PC-9 (cell line): ENCODE results near the gene RAB3C.

Experiments used
- CTCF ChIP-seq: fragments of 200-600 bp; sonication (generic); conservative IDR thresholded peaks from 2 replicates; pipeline ENCODE4 v1.6.1; 2017; ENCODE audit warnings: mixed run types, antibody characterized with exemption, mild to moderate bottlenecking, moderate library complexity
- EZH2 ChIP-seq: fragments of 200-600 bp; sonication (generic); IDR thresholded peaks from 2 replicates; pipeline ENCODE4 v1.8.0; 2017; ENCODE audit warnings: antibody characterized with exemption, low read depth

GRCh38 chr5:58551492-58551891 is 31.4 kb upstream of the RAB3C start:
- TF ChIP-seq EZH2 (no peak), CTCF (no peak)
